Left ventricle myocardium inferior (tissue), 1 donor: ENCODE data around the gene KANSL1. TPM values are rescaled to one million over a fixed set of nuclear protein-coding genes. Genes with fewer than 3 reads are reported as not detected.

Source experiments
- DNase-seq: peaks from one replicate; pipeline ENCODE4 v3.0.0-alpha.2; 2020
- H3K27ac ChIP-seq: fragments of 200-600 bp; replicated peaks from 2 replicates; pipeline ENCODE4 v1.8.0; 2021
- H3K27me3 ChIP-seq: fragments of 200-600 bp; 2 replicates; pipeline ENCODE4 v1.8.0; 2021; ENCODE audit warnings: low read depth
- H3K36me3 ChIP-seq: fragments of 200-600 bp; 2 replicates; pipeline ENCODE4 v1.8.0; 2021
- H3K4me1 ChIP-seq: fragments of 200-600 bp; 2 replicates; pipeline ENCODE4 v1.8.0; 2021
- H3K4me3 ChIP-seq: fragments of 200-600 bp; 2 replicates; pipeline ENCODE4 v1.8.0; 2021; ENCODE audit warnings: mild to moderate bottlenecking, moderate library complexity
- H3K9me3 ChIP-seq: fragments of 200-600 bp; replicated peaks from 2 replicates; pipeline ENCODE4 v1.8.0; 2021
- CTCF ChIP-seq: fragments of 200-600 bp; IDR thresholded peaks from 2 replicates; pipeline ENCODE4 v1.8.0; 2021; ENCODE audit warnings: antibody characterized with exemption, mild to moderate bottlenecking, borderline replicate concordance
- intact Hi-C: fragments of 100-400 bp; cut with micrococcal nuclease; formaldehyde crosslinking; loops from one replicate; pipeline ENCODE4 v1.11.0; 2022
- total RNA-seq: library from RNA; stranded (reverse); fragmentation: NEBNext Ultra II Directional; extraction: Animal tissue kit (Norgen Biotek cat#: 25700); gene quantifications from one replicate; pipeline ENCODE4 v1.2.1, GENCODE V29; 2021
- donor health status: DM: no; HTN: yes; CAD: no; lungs with severe emphysema.

The KANSL1 gene
- total RNA-seq, 1 donor from 2014 or later, result 23.7 TPM

DNA sequence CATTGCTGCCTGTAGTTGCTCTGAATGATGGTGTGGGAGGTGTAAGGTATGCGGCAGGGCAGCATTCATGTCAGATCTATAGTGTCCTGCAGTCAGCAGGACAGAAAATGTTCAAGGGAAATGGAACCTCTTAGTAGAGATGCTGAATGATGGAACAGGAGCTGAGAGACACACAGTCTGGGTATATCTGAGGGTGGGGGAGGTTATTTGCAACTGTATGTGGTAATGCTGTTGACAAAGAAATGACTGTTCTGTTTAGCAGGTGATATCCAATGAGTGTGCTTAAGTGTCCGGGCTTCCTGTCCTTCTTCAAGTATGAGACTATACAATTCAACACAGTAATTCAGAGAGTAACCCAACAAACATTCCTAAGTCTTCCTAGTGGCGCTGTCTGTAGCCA is 147.6 kb downstream of the KANSL1 start:
- Histone ChIP-seq H3K4me1 (peaks cover 46% of the 10 kb centered on the region), H3K9me3 (no peaks in the 10 kb centered on the region), H3K4me3 (no peak overlapping the region), H3K36me3 (peaks cover 56% of the 10 kb centered on the region), H3K27me3 (no peaks in the 10 kb centered on the region), H3K27ac (peak overlapping the region; percentile 9)
- intact Hi-C loops, result no loop called here
- DNase-seq, result no peak
- TF ChIP-seq CTCF, result no peak

- TF ChIP-seq CTCF, result no peak
- Histone ChIP-seq H3K36me3 (peaks cover 50% of the 10 kb centered on the region), H3K4me3 (no peak overlapping the region), H3K27me3 (no peaks in the 10 kb centered on the region), H3K27ac (peak overlapping the region; percentile 47), H3K4me1 (peaks cover 49% of the 10 kb centered on the region), H3K9me3 (no peaks in the 10 kb centered on the region)
- intact Hi-C loops, result loop anchor here (5.0 kb wide), 2 partner anchors 152 to 167 kb away; no protein-coding TSS in a partner anchor
- DNase-seq, result no peak
Measured at GRCh38 chr17:46044989-46045388, 148.2 kb downstream of the KANSL1 start.

DNA sequence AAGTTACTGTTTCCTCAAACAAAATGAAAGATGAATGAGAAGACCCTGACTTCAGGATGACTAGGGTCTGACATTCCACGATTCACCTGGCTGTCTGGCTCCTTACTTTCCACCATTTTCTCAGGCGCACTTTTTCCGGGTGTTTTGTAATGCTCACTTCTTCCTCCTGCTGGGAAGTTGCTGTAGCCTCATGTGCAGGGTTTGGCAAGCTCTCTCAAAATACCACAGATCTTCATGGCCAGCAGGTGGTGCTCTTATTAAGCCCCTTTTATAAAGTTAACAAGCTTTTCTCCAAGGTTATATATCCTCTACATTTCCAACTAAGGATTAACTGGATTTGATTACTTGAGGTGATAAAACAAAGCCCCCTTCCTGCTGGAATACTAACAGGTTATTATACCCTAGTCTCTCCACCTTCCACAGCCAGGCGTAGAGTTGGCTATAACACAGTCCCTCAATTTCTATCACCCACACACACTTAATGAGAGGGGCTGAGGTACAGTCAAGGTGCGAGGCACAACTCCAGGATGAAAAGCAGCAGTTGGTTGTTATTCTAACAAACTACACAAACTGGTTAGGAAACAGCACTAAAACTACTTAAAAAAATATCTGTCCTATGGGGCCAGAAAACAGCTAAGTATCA is 148.8 kb downstream of the KANSL1 start:
- H3K36me3 ChIP-seq, result peaks cover 49% of the 10 kb centered on the region
- peak overlapping the region; percentile 47 for H3K27ac ChIP-seq
- no peak overlapping the region for H3K4me3 ChIP-seq
- no peak for DNase-seq
- TF ChIP-seq CTCF, result peak; percentile 89
- no peaks in the 10 kb centered on the region for H3K9me3 ChIP-seq
- H3K4me1 ChIP-seq, result peaks cover 55% of the 10 kb centered on the region
- H3K27me3 ChIP-seq, result no peaks in the 10 kb centered on the region
- intact Hi-C loops, result loop anchor here (5.0 kb wide), 2 partner anchors 153 to 168 kb away; no protein-coding TSS in a partner anchor

GRCh38 chr17:46043606-46044005 is 149.6 kb downstream of the KANSL1 start:
- H3K27ac ChIP-seq, result peak overlapping the region; percentile 47
- no peak overlapping the region for H3K4me3 ChIP-seq
- H3K9me3 ChIP-seq, result no peaks in the 10 kb centered on the region
- intact Hi-C loops, result loop anchor here (5.0 kb wide), 2 partner anchors 154 to 169 kb away; no protein-coding TSS in a partner anchor
- H3K27me3 ChIP-seq, result no peaks in the 10 kb centered on the region
- no peak for TF ChIP-seq CTCF
- peaks cover 52% of the 10 kb centered on the region for H3K36me3 ChIP-seq
- H3K4me1 ChIP-seq, result peaks cover 63% of the 10 kb centered on the region
- no peak for DNase-seq

DNA sequence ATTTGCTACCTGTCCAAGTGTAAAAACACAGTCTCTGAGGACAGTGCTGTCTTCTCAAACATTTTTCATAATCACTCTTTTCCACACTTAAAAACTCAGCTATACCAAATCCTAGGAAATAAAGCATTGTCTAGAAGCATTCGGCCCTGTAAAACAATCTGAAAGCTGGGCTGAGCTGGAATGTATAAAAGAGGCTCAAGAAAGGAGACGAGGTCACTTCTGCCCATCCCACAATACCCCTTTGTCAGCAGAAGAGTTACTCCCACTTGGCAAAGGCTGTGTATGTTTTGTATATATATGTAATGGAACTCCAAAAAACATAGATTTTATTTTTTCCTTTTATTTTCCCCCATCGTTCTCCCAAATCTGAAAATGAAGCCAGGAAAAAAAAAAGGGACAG is 150.3 kb downstream of the KANSL1 start:
- DNase-seq, result no peak
- H3K4me1 ChIP-seq, result peaks cover 68% of the 10 kb centered on the region
- intact Hi-C loops, result loop anchor here (5.0 kb wide), 2 partner anchors 154 to 169 kb away; no protein-coding TSS in a partner anchor
- TF ChIP-seq CTCF, result no peak
- no peaks in the 10 kb centered on the region for H3K9me3 ChIP-seq
- H3K4me3 ChIP-seq, result no peak overlapping the region
- H3K27ac ChIP-seq, result no peak overlapping the region
- H3K36me3 ChIP-seq, result peaks cover 52% of the 10 kb centered on the region
- no peaks in the 10 kb centered on the region for H3K27me3 ChIP-seq
